ENCODE measurements around the gene PHACTR3. TPM values are rescaled to one million over a fixed set of nuclear protein-coding genes. Genes with fewer than 3 reads are reported as not detected.

The PHACTR3 gene
- total and polyA plus RNA-seq, 2 donors (not counting 3 experiments of a cell fraction or from before 2014, with no cell fraction given) = not detected

- Histone ChIP-seq H3K27ac (ENCODE audit: insufficient read depth, low read depth, low read length) (no peak overlapping the region), H3K79me2 (ENCODE audit: control insufficient read depth, insufficient read depth, low read length) (no peaks in the 10 kb centered on the region), H3K4me1 (ENCODE audit: control insufficient read depth, extremely low read depth, insufficient read depth, low read length) (no peaks in the 10 kb centered on the region), H3K36me3 (ENCODE audit: control insufficient read depth in 2 of 2, extremely low read depth in 1 of 2, insufficient read depth in 2 of 2, low read length in 2 of 2) (no peaks in the 10 kb centered on the region), H3K4me3 (replicated peaks in 1 of 3; ENCODE audit: insufficient read depth in 1 of 3, low read depth in 1 of 3, low read length in 3 of 3) (no peak overlapping the region), H2AFZ (ENCODE audit: low read depth, low read length) (no peak overlapping the region), H3K9ac (replicated peaks; ENCODE audit: extremely low read depth, insufficient read depth, low read length) (no peak overlapping the region), H3K27me3 (ENCODE audit: control insufficient read depth in 2 of 2, insufficient read depth in 2 of 2, low read length in 2 of 2) (no peaks in the 10 kb centered on the region), H3K9me1 (replicated peaks; ENCODE audit: control insufficient read depth, extremely low read depth, insufficient read depth, low read length) (no peaks in the 10 kb centered on the region), H3K4me2 (ENCODE audit: insufficient read depth, low read length) (no peak overlapping the region), H3K9me3 (replicated peaks; ENCODE audit: control insufficient read depth, insufficient read depth, low read length) (no peaks in the 10 kb centered on the region), H4K20me1 (replicated peaks; ENCODE audit: control insufficient read depth, extremely low read depth, insufficient read depth, low read length) (no peaks in the 10 kb centered on the region)
- DNase-seq (ENCODE audit: low read depth, low spot score) (no peak), FAIRE-seq (no peak)
- CTCF ChIA-PET = no interaction called here
- dilution Hi-C loops (cut with MboI; ENCODE audit: extremely low pct_ligation_motif_present, low sequenced_read_pairs) = no loop called here
- POLR2A ChIA-PET = no interaction called here
- intact Hi-C loops (cut with micrococcal nuclease) = no loop called here
- BruUV-seq (replicated peaks) = no TSS peak
- no peak for TF ChIP-seq MYC (IDR thresholded peaks at IDR 0.05; ENCODE audit: low read depth, low read length)
- TF ChIP-seq EZH2 (IDR thresholded peaks at IDR 0.05; ENCODE audit: borderline replicate concordance, low read depth, low read length, severe bottlenecking) = no peak
- no peak for TF ChIP-seq POLR2A (IDR thresholded peaks at IDR 0.05; ENCODE audit: low read depth, low read length)
- no peak for TF ChIP-seq JUN (IDR thresholded peaks at IDR 0.05; ENCODE audit: borderline replicate concordance, insufficient read depth, insufficient read length, low read depth)
- no peak for TF ChIP-seq MAX (IDR thresholded peaks at IDR 0.05; ENCODE audit: insufficient read depth, insufficient read length)
- TF ChIP-seq GATA2 (IDR thresholded peaks at IDR 0.05; ENCODE audit: insufficient read depth, insufficient read length, low read depth, low read length) = no peak
- TF ChIP-seq POLR2AphosphoS5 (IDR thresholded peaks at IDR 0.05; ENCODE audit: insufficient read depth, low read depth, low read length) = no peak
- TF ChIP-seq CTCF (IDR thresholded peaks at IDR 0.05; ENCODE audit: extremely low read depth in 1 of 2, insufficient read depth in 1 of 2, low read depth in 1 of 2, low read length in 2 of 2) = no peak
- no peak for TF ChIP-seq FOS (IDR thresholded peaks at IDR 0.05; ENCODE audit: borderline replicate concordance, insufficient read depth, low read length)
Observed at GRCh38 chr20:59561614-59562277, 42.6 kb upstream of the PHACTR3 start.
